H1 (cell line): ENCODE measurements around the gene MLEC. TPM values are rescaled to one million over a fixed set of nuclear protein-coding genes. Genes with fewer than 3 reads are reported as not detected.

ENCODE experiments used
- ASH2L ChIP-seq: fragments of 200-600, 300-600 bp; sonication (generic); IDR thresholded peaks from one replicate; pipeline ENCODE4 v1.7.1; 2017; ENCODE audit warnings: low read length
- CHD7 ChIP-seq: fragments of 300-600 bp; sonication (generic); IDR thresholded peaks from 2 replicates; pipeline ENCODE4 v1.7.1; 2012; ENCODE audit warnings: low read length, moderate library complexity, mild to moderate bottlenecking, inconsistent platforms; ENCODE audit not compliant: insufficient replicate concordance
- CREB1 ChIP-seq: IDR thresholded peaks from 2 replicates; pipeline ENCODE4 v1.6.1; 2012; ENCODE audit warnings: inconsistent platforms
- SP4 ChIP-seq: IDR thresholded peaks from 2 replicates; pipeline ENCODE4 v1.6.1; 2012; ENCODE audit warnings: low read length, inconsistent platforms
- YY1 ChIP-seq: IDR thresholded peaks from 2 replicates; pipeline ENCODE4 v1.6.1; 2011; ENCODE audit warnings: low read depth, mild to moderate bottlenecking, low read length
- polyA plus RNA-seq, 7 experiments: library from polyadenylated mRNA; depleted of rRNA in 3 of 7; stranded (reverse) in 5 of 7; unstranded in 2 of 7; fragments of >200 nt in 5 of 7; fragments of 200-250 nt in 2 of 7; gene quantifications; 1 replicate in 5 of 7; 2 replicates in 1 of 7; 4 replicates in 1 of 7; pipeline versions ENCODE4 v1.2.1 to v1.2.3, GENCODE V29; 2011 to 2013; ENCODE audit warnings: missing spikeins in 2 of 7, mixed read lengths in 2 of 7
- total RNA-seq: library from RNA; stranded (reverse); fragmentation: NEBNext Ultra II Directional; extraction: Animal tissue kit (Norgen Biotek cat#: 25700); gene quantifications from 2 replicates; pipeline ENCODE4 v1.2.1, GENCODE V29; 2021

Gene MLEC
- total and polyA plus RNA-seq, 2 of the 8 experiments (the other 6 are each of a cell fraction or from before 2014, with no cell fraction given), result 37.1 to 260 TPM

GRCh38 chr12:120711411-120711810 is 24.5 kb downstream of the MLEC start (continued):
- TF ChIP-seq ASH2L (no peak), YY1 (no peak), CREB1 (no peak), CHD7 (no peak), SP4 (no peak)
